ENCODE results near the gene LIN7C.

Gene LIN7C

GRCh38 chr11:27444801-27445215 lies 61.8 kb downstream of the LIN7C start:
- no peak for DNase-seq (ENCODE audit: low spot score)

All from hematopoietic multipotent progenitor cell treated with erythropoietin and hydrocortisone succinate and interleukin-3 and kit ligand, for 15 days (in vitro differentiated cells).